Measurements from ENCODE around the gene SRD5A3.

- TF ChIP-seq POLR2AphosphoS5 (IDR thresholded peaks at IDR 0.05; ENCODE audit: low read depth, low read length), result no peak
- no peak for TF ChIP-seq PAX5 (IDR thresholded peaks at IDR 0.05; ENCODE audit: insufficient read depth, low read length, severe bottlenecking)
- TF ChIP-seq POLR2A (IDR thresholded peaks at IDR 0.05; ENCODE audit: low read depth, low read length), result peak; percentile 15; the same call in 1 of the 2 replicates
- TF ChIP-seq TAF1 (IDR thresholded peaks at IDR 0.05; ENCODE audit: low read depth, low read length), result no peak
- TF ChIP-seq POU2F2 (IDR thresholded peaks at IDR 0.05; ENCODE audit: low read depth, low read length), result no peak
Observed at GRCh38 chr4:55396308-55397125, 50.5 kb downstream of the SRD5A3 start.

Measured in GM12891 (cell line).